ENCODE data around the gene OR4C13.
"Not testable (repeated sequence)": the region's sequence is repeated elsewhere in the genome, so short reads cannot be mapped to it uniquely, and the experiment has no call there.

Gene OR4C13

DNA sequence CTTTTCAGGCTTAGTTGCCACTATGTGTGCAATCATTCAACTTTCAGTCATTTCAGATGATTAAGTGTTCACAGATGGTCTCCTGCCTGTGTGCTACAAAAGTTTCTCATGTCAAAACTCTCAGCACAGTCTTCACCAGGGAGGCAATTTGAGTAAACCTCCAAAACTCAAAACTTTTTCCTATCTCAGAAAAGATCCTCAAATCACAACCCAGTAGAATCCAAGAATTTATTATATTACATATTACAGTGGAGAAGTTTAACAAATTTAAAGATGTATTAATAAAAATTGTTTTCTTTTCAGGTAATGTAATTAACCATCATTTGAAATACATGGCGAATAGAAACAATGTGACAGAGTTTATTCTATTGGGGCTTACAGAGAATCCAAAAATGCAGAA is at the start of gene OR4C13:
Gene OR4C13, plus strand, starts transcription at position 301 of the 400 bp plus-strand sequence. Its CDS starts 32 bp downstream, at position 333.
- no peak for DNase-seq (ENCODE audit: low spot score)

GRCh38 chr11:49911516-49911915 is 40.7 kb upstream of the OR4C13 start:
- not testable (repeated sequence) for DNase-seq (ENCODE audit: low spot score)

- not testable (repeated sequence) for DNase-seq (ENCODE audit: low spot score)
Observed at GRCh38 chr11:49948701-49949100, 3.5 kb upstream of the OR4C13 start.

DNA sequence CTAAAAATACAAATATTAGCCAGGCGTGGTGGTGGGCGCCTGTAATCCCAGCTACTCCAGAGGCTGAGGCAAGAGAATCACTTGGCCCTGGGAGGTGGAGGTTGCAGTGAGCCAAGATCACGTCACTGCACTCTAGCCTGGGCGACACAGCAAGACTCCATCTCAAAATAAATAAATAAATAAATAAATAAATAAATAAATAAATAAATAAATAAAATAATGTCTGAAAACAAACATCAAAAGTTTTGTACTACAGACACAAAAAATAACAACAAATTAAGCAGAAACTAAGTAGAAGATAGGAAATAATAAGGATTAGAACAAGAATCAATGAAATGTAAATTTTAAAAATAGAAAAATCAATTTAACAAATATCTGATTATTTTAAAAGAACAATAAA is 21.2 kb downstream of the OR4C13 start:
- DNase-seq (ENCODE audit: low spot score): not testable (repeated sequence)

- DNase-seq (ENCODE audit: low spot score): not testable (repeated sequence)
Observed at GRCh38 chr11:49982435-49982834, 30.2 kb downstream of the OR4C13 start, which contains the start of gene OR4C12. Gene OR4C12 (minus strand): TSS chr11:49982535. CDS start chr11:49982501, 34 bp downstream.

GRCh38 chr11:49995565-49995964 is 43.4 kb downstream of the OR4C13 start:
- DNase-seq (ENCODE audit: low spot score): peak; percentile 38
